ENCODE measurements around the gene B9D1.

Gene B9D1, protein sequence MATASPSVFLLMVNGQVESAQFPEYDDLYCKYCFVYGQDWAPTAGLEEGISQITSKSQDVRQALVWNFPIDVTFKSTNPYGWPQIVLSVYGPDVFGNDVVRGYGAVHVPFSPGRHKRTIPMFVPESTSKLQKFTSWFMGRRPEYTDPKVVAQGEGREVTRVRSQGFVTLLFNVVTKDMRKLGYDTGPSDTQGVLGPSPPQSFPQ

DNA sequence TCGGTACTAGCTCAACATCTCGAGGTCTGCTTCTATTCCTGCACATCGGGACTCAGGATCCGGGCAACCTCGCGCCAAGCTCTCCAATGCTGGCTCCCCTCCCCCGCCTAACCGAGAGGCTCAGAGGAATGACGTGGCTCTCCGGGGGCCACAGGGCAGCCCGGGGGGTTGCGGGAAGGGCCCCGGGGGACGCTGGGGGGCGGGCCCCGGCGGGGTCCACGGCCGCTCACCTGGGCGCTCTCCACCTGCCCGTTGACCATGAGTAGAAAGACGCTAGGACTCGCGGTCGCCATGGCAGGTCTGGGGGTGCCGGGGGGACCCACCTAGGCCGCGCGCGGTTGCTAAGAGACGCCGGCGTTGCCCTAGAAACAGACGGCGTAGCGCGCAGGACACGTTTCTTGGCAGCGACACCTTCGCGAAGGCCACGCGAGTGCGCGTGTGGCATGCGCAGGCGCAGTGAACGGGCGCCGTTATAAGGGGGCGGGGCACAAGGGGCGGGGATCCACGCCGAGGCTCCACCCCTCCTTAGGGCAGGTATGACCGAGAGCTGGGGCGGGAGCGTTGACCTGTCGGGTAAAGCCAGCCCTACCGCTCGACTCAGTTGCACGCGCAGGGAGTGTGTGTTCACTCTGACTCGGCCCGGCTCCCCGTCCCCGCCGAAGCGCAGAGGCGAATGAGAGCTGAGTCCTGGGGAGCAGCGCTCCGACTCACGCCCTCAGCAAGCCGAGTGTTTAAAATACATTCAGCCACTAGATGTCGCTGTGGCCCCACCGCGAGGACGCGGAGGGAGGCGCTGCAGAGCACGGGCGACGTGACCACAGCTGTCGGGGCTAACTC, at the start of gene B9D1:
Gene B9D1, minus strand, starts transcription at position 447 of the 837 bp plus-strand sequence. Its CDS starts 154 bp downstream, at position 293.
- Mint-ChIP-seq H3K4me3 (peak within 1 kb of the TSS; percentile 89), H3K4me1 (peaks cover 8% of the 10 kb centered on the region), H3K27me3 (peaks cover 4% of the 10 kb centered on the region), H3K9me3 (no peaks in the 10 kb centered on the region), H3K36me3 (no peaks in the 10 kb centered on the region), H3K27ac (peak within 1 kb of the TSS; percentile 87)

DNA sequence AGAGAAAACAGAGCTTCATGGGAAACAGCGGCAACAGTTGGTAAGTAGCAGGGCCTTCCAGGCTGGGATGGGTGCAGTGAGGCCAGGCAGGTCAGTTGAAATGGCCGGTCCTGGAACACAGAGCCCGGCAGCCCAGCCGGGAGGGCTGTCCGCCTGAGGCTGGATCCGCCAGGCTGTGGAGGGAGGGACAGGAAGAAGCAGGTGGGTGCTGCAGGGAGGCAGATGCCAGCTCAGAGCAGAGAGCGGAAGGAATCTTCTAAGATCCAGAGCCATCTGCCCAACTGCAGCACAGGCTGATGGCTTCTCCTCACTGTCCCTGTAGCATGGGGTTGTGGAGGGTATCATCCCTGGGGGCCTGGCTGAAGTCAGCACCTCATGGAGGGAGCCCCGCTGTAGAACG, 49.1 kb upstream of the B9D1 start:
- no peak overlapping the region for H3K27ac Mint-ChIP-seq

DNA sequence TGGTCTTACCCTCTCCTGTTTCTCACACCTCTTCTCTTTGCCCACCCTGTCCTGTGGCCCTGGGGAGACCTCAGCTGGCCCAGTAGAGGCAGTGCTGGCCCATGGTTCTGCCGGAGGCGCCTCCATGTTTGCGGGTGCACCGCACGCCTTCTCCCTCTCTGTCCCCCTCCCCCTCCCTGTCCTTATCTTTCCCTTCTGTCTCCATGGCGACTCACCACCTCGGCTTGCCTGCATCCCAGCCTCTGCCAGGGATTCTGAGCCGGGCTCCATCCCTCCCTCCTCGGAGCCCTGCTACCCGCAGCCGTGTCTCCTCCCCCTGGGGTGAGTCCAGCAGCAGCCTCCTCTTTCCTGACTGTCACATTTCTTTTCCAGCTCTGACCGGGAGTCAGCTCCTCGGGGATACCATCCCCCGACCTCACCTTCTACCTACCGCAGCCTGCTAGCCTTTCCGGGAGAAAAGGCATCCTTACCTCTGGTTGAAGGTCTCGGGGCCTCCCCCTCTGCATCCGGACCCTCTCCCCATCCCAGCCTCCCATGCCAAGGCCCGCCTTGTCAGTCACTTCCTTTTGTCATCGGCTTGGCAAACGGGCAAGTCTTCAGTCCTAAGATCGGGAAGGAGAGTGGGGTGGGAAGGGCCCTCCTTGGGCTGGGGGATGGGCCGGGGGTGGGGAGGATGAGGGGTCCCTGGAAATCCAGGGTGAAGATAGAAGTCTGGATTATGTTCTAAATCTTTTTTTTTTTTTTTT, 48.5 kb upstream of the B9D1 start, which contains the start of gene RNF112:
Gene RNF112, plus strand, starts transcription at position 358 of the 746 bp plus-strand sequence. Its CDS starts 177 bp downstream, at position 535.
- Mint-ChIP-seq H3K27ac (no peak within 1 kb of the TSS), H3K36me3 (no peaks in the 10 kb centered on the region), H3K4me3 (no peak within 1 kb of the TSS), H3K27me3 (no peaks in the 10 kb centered on the region), H3K4me1 (no peaks in the 10 kb centered on the region), H3K9me3 (no peaks in the 10 kb centered on the region)

More for the DNA sequence above, 49.1 kb upstream of the B9D1 start:
- Mint-ChIP-seq H3K36me3 (no peaks in the 10 kb centered on the region), H3K9me3 (no peaks in the 10 kb centered on the region), H3K4me1 (no peaks in the 10 kb centered on the region), H3K4me3 (no peak overlapping the region), H3K27me3 (no peaks in the 10 kb centered on the region)

GRCh38 chr17:19410091-19410490, 47.6 kb upstream of the B9D1 start:
- Mint-ChIP-seq H3K4me3 (no peak overlapping the region), H3K36me3 (no peaks in the 10 kb centered on the region), H3K4me1 (no peaks in the 10 kb centered on the region), H3K27ac (no peak overlapping the region), H3K9me3 (no peaks in the 10 kb centered on the region), H3K27me3 (no peaks in the 10 kb centered on the region)

- Mint-ChIP-seq H3K27ac (no peak overlapping the region), H3K36me3 (no peaks in the 10 kb centered on the region)
These were observed 47.0 kb upstream of the B9D1 start for GRCh38 chr17:19409509-19409908.

DNA sequence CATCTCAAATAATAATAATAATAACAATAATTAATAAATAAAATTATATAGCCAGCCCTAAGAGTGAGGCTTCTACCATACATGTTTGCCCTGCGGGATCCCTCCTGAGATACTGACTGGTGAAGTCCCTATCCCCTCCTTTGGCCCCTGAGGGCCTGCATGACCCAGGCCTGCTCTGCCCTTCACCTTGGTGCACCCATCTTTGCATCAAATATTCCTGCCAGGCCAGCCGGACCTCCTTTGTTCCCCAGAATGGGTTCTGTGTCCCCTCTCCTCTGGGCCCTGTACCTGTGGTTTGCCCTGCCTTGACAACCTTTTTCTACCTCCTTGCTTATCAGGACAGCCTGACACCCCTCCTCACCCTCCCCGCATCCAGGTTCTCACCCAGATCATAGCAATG, 46.5 kb upstream of the B9D1 start:
- Mint-ChIP-seq H3K27ac (no peak overlapping the region), H3K9me3 (no peaks in the 10 kb centered on the region), H3K4me3 (no peak overlapping the region), H3K4me1 (no peaks in the 10 kb centered on the region), H3K36me3 (no peaks in the 10 kb centered on the region), H3K27me3 (no peaks in the 10 kb centered on the region)

More at GRCh38 chr17:19409509-19409908, 47.0 kb upstream of the B9D1 start:
- no peaks in the 10 kb centered on the region for H3K27me3 Mint-ChIP-seq
- H3K4me1 Mint-ChIP-seq = no peaks in the 10 kb centered on the region
- H3K4me3 Mint-ChIP-seq = no peak overlapping the region
- H3K9me3 Mint-ChIP-seq = no peaks in the 10 kb centered on the region

DNA sequence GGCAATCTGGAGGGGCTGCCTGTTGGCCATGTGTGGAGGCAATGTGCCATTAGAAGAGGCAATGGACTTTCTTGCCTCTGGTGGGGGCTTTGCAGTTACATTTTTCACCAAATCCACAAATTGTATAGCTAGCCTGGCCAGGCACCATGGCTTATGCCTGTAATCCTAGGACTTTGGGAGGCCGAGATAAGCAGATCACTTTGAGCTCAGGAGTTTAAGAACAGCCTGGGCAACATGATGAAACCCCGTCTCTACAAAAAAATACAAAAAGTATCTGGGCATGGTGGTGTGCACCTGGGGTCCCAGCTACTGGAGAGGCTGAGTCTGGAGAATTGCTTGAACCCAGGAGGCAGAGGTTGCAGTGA, 45.8 kb upstream of the B9D1 start:
- H3K27ac Mint-ChIP-seq = no peak overlapping the region
- H3K4me3 Mint-ChIP-seq = no peak overlapping the region
- no peaks in the 10 kb centered on the region for H3K9me3 Mint-ChIP-seq
- no peaks in the 10 kb centered on the region for H3K27me3 Mint-ChIP-seq
- H3K4me1 Mint-ChIP-seq = no peaks in the 10 kb centered on the region
- H3K36me3 Mint-ChIP-seq = no peaks in the 10 kb centered on the region

DNA sequence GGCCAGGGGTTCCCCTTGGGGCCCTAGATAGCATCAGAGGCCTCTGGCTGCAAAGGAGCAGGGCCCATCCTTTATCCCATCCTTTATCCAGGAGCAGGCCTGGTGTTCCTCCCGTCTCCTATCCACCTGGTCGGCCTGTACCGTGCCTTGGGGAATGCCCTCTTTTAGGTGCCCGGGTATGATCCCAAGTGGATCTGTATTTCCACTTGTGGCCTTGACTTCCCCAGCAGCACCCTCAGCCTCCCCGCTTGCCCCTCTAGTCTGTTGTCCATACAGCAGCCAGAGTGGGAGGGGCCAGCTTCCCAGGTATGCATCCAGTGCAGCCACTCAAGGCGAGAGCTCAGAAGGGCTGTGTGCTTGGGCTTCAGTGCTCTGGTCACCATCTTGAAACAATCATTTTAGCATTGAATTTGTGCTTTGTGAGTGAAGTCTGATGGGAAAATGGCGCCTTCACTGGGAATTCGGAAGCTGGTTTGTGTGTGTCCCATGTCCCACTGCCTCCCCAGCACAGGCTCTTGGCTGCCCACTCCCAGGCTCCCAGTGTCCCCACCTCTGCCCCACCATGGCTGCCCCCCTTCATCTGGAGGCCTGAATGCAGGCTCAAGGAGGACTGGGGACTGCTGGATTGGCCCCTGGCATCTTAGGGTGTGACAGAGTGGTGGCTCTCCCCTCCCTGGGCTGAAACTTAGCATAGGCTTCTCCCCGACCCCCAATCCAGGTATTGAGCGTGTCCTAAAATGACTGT, 45.2 kb upstream of the B9D1 start:
- Mint-ChIP-seq H3K4me1 (no peaks in the 10 kb centered on the region), H3K27me3 (no peaks in the 10 kb centered on the region)

GRCh38 chr17:19405114-19405513, 42.6 kb upstream of the B9D1 start:
- Mint-ChIP-seq H3K4me3 (no peak overlapping the region), H3K4me1 (no peaks in the 10 kb centered on the region), H3K27me3 (no peaks in the 10 kb centered on the region), H3K27ac (no peak overlapping the region), H3K36me3 (no peaks in the 10 kb centered on the region), H3K9me3 (no peaks in the 10 kb centered on the region)

More for the DNA sequence above, 45.2 kb upstream of the B9D1 start:
- Mint-ChIP-seq H3K36me3 (no peaks in the 10 kb centered on the region), H3K9me3 (no peaks in the 10 kb centered on the region), H3K4me3 (no peak overlapping the region), H3K27ac (no peak overlapping the region)

GRCh38 chr17:19404264-19404663, 41.7 kb upstream of the B9D1 start:
- Mint-ChIP-seq H3K27ac (no peak overlapping the region), H3K4me1 (no peaks in the 10 kb centered on the region), H3K9me3 (no peaks in the 10 kb centered on the region), H3K36me3 (no peaks in the 10 kb centered on the region), H3K4me3 (no peak overlapping the region), H3K27me3 (no peaks in the 10 kb centered on the region)

- H3K4me3 Mint-ChIP-seq = no peak overlapping the region
- no peaks in the 10 kb centered on the region for H3K4me1 Mint-ChIP-seq
- no peaks in the 10 kb centered on the region for H3K9me3 Mint-ChIP-seq
- no peaks in the 10 kb centered on the region for H3K36me3 Mint-ChIP-seq
- H3K27me3 Mint-ChIP-seq = no peaks in the 10 kb centered on the region
- no peak overlapping the region for H3K27ac Mint-ChIP-seq
These were observed 40.5 kb upstream of the B9D1 start for GRCh38 chr17:19403021-19403420.

DNA sequence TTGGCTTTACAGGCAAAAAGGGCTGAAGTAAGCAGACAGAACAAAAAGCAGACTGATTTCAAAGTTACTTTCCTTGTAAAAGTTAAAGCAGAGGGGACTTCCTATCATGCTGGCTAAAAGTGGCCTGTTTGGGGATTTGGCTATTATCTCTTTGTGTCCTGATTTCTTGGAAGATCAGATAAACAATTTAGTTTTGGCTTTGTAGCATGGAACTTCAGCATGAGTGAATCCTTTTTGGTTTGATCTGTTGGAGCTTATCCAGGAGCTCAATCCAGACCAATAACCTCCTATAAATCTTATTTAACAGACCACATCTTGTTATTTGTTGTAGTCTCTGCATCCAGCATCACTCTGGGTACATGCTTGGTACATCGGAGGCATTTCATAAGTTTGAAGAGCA, 39.6 kb upstream of the B9D1 start:
- no peak overlapping the region for H3K4me3 Mint-ChIP-seq
- no peaks in the 10 kb centered on the region for H3K27me3 Mint-ChIP-seq
- no peaks in the 10 kb centered on the region for H3K36me3 Mint-ChIP-seq
- no peaks in the 10 kb centered on the region for H3K9me3 Mint-ChIP-seq
- H3K27ac Mint-ChIP-seq = no peak overlapping the region
- no peaks in the 10 kb centered on the region for H3K4me1 Mint-ChIP-seq

DNA sequence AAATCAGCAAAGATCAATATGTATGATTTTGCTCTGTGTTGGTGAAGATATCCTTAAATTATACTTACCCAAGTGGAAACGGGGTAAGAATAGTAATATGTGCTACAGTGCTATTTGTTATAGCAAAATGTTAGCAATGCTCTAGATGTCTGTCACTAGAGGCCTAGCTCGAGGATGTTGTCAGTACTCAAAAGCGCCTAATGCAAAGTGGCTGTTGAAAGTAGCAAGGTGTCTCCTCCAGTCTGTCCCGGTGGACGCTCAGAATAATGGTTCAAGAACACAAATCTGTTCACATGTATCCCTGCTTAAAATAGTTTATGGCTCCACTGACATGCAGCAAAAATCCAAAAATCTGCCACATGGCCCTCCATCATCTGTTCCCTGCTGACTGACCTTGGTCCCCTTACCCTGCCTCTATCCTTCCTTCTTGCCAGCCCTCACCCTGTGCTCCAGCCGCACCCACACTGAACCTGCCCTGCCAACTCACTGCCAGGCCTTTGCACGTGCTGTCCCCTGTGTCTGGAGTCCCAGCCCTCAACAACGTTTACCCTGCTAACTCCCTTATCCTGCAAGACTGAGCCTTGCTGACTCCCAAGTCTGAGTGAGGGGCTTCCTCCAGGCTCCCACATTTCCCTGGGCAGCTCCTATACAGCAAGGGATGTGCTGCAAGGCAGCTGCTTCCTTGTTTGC, 38.9 kb upstream of the B9D1 start:
- Mint-ChIP-seq H3K27me3 (no peaks in the 10 kb centered on the region), H3K27ac (no peak overlapping the region), H3K4me3 (no peak overlapping the region)

GRCh38 chr17:19399750-19400450, 37.4 kb upstream of the B9D1 start:
- H3K4me3 Mint-ChIP-seq = no peak overlapping the region
- H3K4me1 Mint-ChIP-seq = no peaks in the 10 kb centered on the region
- H3K36me3 Mint-ChIP-seq = no peaks in the 10 kb centered on the region
- H3K27me3 Mint-ChIP-seq = no peaks in the 10 kb centered on the region
- H3K27ac Mint-ChIP-seq = no peak overlapping the region
- no peaks in the 10 kb centered on the region for H3K9me3 Mint-ChIP-seq

More for the DNA sequence above, 38.9 kb upstream of the B9D1 start:
- Mint-ChIP-seq H3K9me3 (no peaks in the 10 kb centered on the region), H3K4me1 (no peaks in the 10 kb centered on the region), H3K36me3 (no peaks in the 10 kb centered on the region)
